Small intestine (tissue), 7 donors: Measurements from ENCODE around the gene ZDHHC14. TPM values are rescaled to one million over a fixed set of nuclear protein-coding genes. Genes with fewer than 3 reads are reported as not detected.

Source experiments
- DNase-seq, 2 donors: peaks; one replicate each; pipeline versions ENCODE4 v3.0.0 to v3.0.0-alpha.2; 2013
- FAIRE-seq: peaks from 2 replicates; lab custom pipeline; 2012; peaks lifted over from hg19 to GRCh38; lab: Jason Lieb, UNC
- H3K27ac ChIP-seq, 3 donors: one replicate each; pipeline ENCODE4 v1.5.1; 2013; ENCODE audit warnings: low read length in 2 of 3, mild to moderate bottlenecking in 2 of 3, control low read depth in 1 of 3, inconsistent platforms in 1 of 3, low read depth in 1 of 3, moderate library complexity in 1 of 3
- H3K27me3 ChIP-seq, 3 donors: one replicate each; pipeline ENCODE4 v1.6.1; 2013; ENCODE audit warnings: low read length in 3 of 3, inconsistent platforms in 1 of 3; ENCODE audit not compliant: control insufficient read depth in 3 of 3, insufficient read depth in 3 of 3
- H3K36me3 ChIP-seq, 3 donors: one replicate each; pipeline ENCODE4 v1.6.1; 2013; ENCODE audit warnings: low read length in 3 of 3, inconsistent platforms in 1 of 3, low read depth in 1 of 3, mild to moderate bottlenecking in 1 of 3, moderate library complexity in 1 of 3; ENCODE audit not compliant: control insufficient read depth in 3 of 3, insufficient read depth in 2 of 3
- H3K4me1 ChIP-seq, 3 donors: one replicate each; pipeline ENCODE4 v1.6.1; 2013; ENCODE audit warnings: low read length in 2 of 3, inconsistent platforms in 1 of 3, low read depth in 1 of 3, mild to moderate bottlenecking in 1 of 3, moderate library complexity in 1 of 3; ENCODE audit not compliant: control insufficient read depth in 3 of 3, insufficient read depth in 2 of 3
- H3K4me3 ChIP-seq, 3 donors: one replicate each; pipeline ENCODE4 v1.5.1; 2013; ENCODE audit warnings: low read length in 3 of 3, control low read depth in 1 of 3, inconsistent platforms in 1 of 3, low read depth in 1 of 3, mild to moderate bottlenecking in 1 of 3, moderate library complexity in 1 of 3
- H3K9me3 ChIP-seq, 2 donors: one replicate each; pipeline ENCODE4 v1.6.1; 2013; ENCODE audit warnings: low read depth in 1 of 2, low read length in 1 of 2; ENCODE audit not compliant: control insufficient read depth in 2 of 2, insufficient read depth in 1 of 2
- WGBS, 3 donors: extraction: QIAGEN DNeasy Blood & Tissue Kit; methylation state at CpG; one replicate each; pipeline ENCODE4 v1.1.7; 2013; 5-methylcytosine and 5-hydroxymethylcytosine counted together
- polyA plus RNA-seq, 4 donors: library from polyadenylated mRNA; stranded (reverse) in 3 of 4; unstranded in 1 of 4; fragments of 200-250 nt in 3 of 4; fragments of 120-200 nt in 1 of 4; gene quantifications; one replicate each; pipeline versions ENCODE4 v1.2.1 to v1.2.3, GENCODE V29; 2013
- donor health status: healthy with polysubstance abuse.
- donor health status: control.
- donor health status: control.
- donor health status: Bipolar disorder and iron deficiency.
- donor health status: healthy.

ZDHHC14 gene
- polyA plus RNA-seq, 4 donors: 3.4 to 27.7 (median 10.3) TPM

- FAIRE-seq (no peak), DNase-seq (no peak)
- 87 to 96% (median 94%) methylated on average over 11 of the region's 11 CpGs for WGBS, 3 donors
- H3K4me1 ChIP-seq: peaks cover 0 to 3% (median 0%) of the 10 kb centered on the region in 3 donors
- H3K27ac ChIP-seq: no peak overlapping the region
- H3K36me3 ChIP-seq: peaks cover 0 to 28% (median 0%) of the 10 kb centered on the region in 3 donors
- peaks cover 0 to 3% of the 10 kb centered on the region in 2 donors for H3K9me3 ChIP-seq
- H3K27me3 ChIP-seq: no peaks in the 10 kb centered on the region
- no peak overlapping the region for H3K4me3 ChIP-seq
These were observed 31.8 kb downstream of the ZDHHC14 start for GRCh38 chr6:157412791-157413190.

GRCh38 chr6:157420497-157420896 is 39.5 kb downstream of the ZDHHC14 start:
- peaks cover 0 to 8% (median 0%) of the 10 kb centered on the region in 3 donors for H3K36me3 ChIP-seq
- no peak for DNase-seq
- H3K4me3 ChIP-seq: no peak overlapping the region
- H3K27me3 ChIP-seq: no peaks in the 10 kb centered on the region
- no peak overlapping the region for H3K27ac ChIP-seq
- peaks cover 0 to 13% (median 3%) of the 10 kb centered on the region in 3 donors for H3K4me1 ChIP-seq
- H3K9me3 ChIP-seq: no peaks in the 10 kb centered on the region
- 80 to 85% (median 82%) methylated on average over 8 of the region's 8 CpGs for WGBS, 3 donors
- no peak for FAIRE-seq

- FAIRE-seq (no peak), DNase-seq (peak; percentile 9 to 61)
- Histone ChIP-seq H3K27me3 (no peaks in the 10 kb centered on the region), H3K27ac (no peak overlapping the region), H3K4me3 (no peak overlapping the region), H3K9me3 (no peaks in the 10 kb centered on the region), H3K36me3 (peaks cover 0 to 10% (median 0%) of the 10 kb centered on the region in 3 donors), H3K4me1 (peaks cover 0 to 26% (median 3%) of the 10 kb centered on the region in 3 donors)
- WGBS, 3 donors: 31 to 47% (median 38%) methylated on average over 11 of the region's 11 CpGs
These were observed 43.6 kb downstream of the ZDHHC14 start for GRCh38 chr6:157424491-157425020.

GRCh38 chr6:157427969-157428368 is 47.0 kb downstream of the ZDHHC14 start:
- Histone ChIP-seq H3K4me3 (no peak overlapping the region), H3K27ac (no peak overlapping the region), H3K27me3 (no peaks in the 10 kb centered on the region), H3K9me3 (no peaks in the 10 kb centered on the region), H3K4me1 (peaks cover 0 to 30% (median 3%) of the 10 kb centered on the region in 3 donors), H3K36me3 (peaks cover 0 to 8% (median 0%) of the 10 kb centered on the region in 3 donors)
- FAIRE-seq (no peak), DNase-seq (no peak)
- 83 to 89% (median 84%) methylated on average over 7 of the region's 7 CpGs for whole genome bisulfite sequencing, 3 donors

GRCh38 chr6:157428427-157429202 is 47.6 kb downstream of the ZDHHC14 start:
- peak overlapping the region in 1 of 3 donors; percentile 26 for H3K27ac ChIP-seq
- FAIRE-seq: no peak
- H3K4me3 ChIP-seq: no peak overlapping the region
- H3K36me3 ChIP-seq: peaks cover 0 to 8% (median 0%) of the 10 kb centered on the region in 3 donors
- 79 to 86% (median 80%) methylated on average over 21 of the region's 21 CpGs for WGBS, 3 donors
- no peaks in the 10 kb centered on the region for H3K9me3 ChIP-seq
- H3K27me3 ChIP-seq: no peaks in the 10 kb centered on the region
- peak in 1 of 2 donors; percentile 63 for DNase-seq
- peaks cover 0 to 32% (median 3%) of the 10 kb centered on the region in 3 donors for H3K4me1 ChIP-seq

- H3K27ac ChIP-seq: no peak overlapping the region
- no peaks in the 10 kb centered on the region for H3K27me3 ChIP-seq
- WGBS, 3 donors: 85 to 94% (median 88%) methylated on average over 1 of the region's 1 CpG
- peaks cover 0 to 29% (median 2%) of the 10 kb centered on the region in 3 donors for H3K4me1 ChIP-seq
- no peak overlapping the region for H3K4me3 ChIP-seq
- no peaks in the 10 kb centered on the region for H3K9me3 ChIP-seq
- peaks cover 0 to 5% (median 0%) of the 10 kb centered on the region in 3 donors for H3K36me3 ChIP-seq
- FAIRE-seq (no peak), DNase-seq (no peak)
These were observed 48.3 kb downstream of the ZDHHC14 start for GRCh38 chr6:157429248-157429647.

- Histone ChIP-seq H3K4me1 (peaks cover 0 to 23% (median 0%) of the 10 kb centered on the region in 3 donors), H3K27me3 (no peaks in the 10 kb centered on the region), H3K36me3 (peaks cover 0 to 6% (median 0%) of the 10 kb centered on the region in 3 donors), H3K4me3 (no peak overlapping the region), H3K9me3 (no peaks in the 10 kb centered on the region), H3K27ac (no peak overlapping the region)
- 75 to 84% (median 82%) methylated on average over 3 of the region's 3 CpGs for WGBS, 3 donors
- FAIRE-seq (no peak), DNase-seq (no peak)
These were observed 49.8 kb downstream of the ZDHHC14 start for GRCh38 chr6:157430834-157431233.

GRCh38 chr6:157432231-157432891 is 51.4 kb downstream of the ZDHHC14 start:
- peaks cover 0 to 9% (median 0%) of the 10 kb centered on the region in 3 donors for H3K36me3 ChIP-seq
- no peaks in the 10 kb centered on the region for H3K9me3 ChIP-seq
- 75 to 79% (median 78%) methylated on average over 7 of the region's 7 CpGs for WGBS, 3 donors
- no peak overlapping the region for H3K4me3 ChIP-seq
- DNase-seq: no peak
- FAIRE-seq: no peak
- no peak overlapping the region for H3K27ac ChIP-seq
- peaks cover 0 to 23% (median 0%) of the 10 kb centered on the region in 3 donors for H3K4me1 ChIP-seq
- no peaks in the 10 kb centered on the region for H3K27me3 ChIP-seq
